ENCODE results near the gene ZCCHC14.
A peak's percentile ranks its signal among the peaks of the same experiment; 100 is the strongest.
"Not testable (repeated sequence)": the region's sequence is repeated elsewhere in the genome, so short reads cannot be mapped to it uniquely, and the experiment has no call there.

The ZCCHC14 gene

GRCh38 chr16:87409153-87409552 is 83.7 kb downstream of the ZCCHC14 start:
- DNase-seq (ENCODE audit: low spot score) = no peak

GRCh38 chr16:87407511-87408112 is 85.2 kb downstream of the ZCCHC14 start:
- DNase-seq (ENCODE audit: low spot score) = no peak

DNA sequence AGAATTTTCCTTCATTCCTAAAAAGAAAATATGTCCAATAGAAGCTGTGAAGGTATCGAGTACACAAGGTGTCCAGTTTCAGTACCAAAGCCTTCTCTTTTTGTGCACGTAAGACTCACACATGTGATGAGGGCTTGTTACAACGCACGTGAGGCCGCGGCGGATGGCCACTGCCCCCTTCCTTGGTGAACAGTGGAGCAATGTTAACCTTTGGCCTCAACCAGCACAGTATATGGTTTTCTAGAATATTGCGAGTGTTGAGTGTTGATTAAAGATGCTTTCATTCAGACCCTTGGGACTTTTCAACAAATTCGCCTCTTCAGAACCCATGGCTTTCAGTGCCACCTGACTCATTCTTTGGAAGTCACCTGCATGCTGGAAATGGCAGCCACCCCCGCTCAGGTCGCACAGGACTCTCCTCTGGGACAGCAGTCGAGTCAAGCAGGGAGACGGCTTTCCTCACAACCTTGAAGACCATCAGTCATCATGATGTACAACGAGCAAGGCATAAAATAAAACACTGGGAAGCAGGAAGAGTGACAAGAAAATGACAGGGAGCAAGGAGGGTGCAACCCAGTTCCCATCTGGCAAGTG is 86.2 kb downstream of the ZCCHC14 start:
- no peak for DNase-seq (ENCODE audit: low spot score)

- DNase-seq (ENCODE audit: low spot score) = no peak
These were observed 87.8 kb downstream of the ZCCHC14 start for GRCh38 chr16:87404764-87405625.

- no peak for DNase-seq (ENCODE audit: low spot score)
These were observed 97.5 kb downstream of the ZCCHC14 start for GRCh38 chr16:87395181-87395842.

- no peak for DNase-seq (ENCODE audit: low spot score)
These were observed 99.2 kb downstream of the ZCCHC14 start for GRCh38 chr16:87393680-87394055.

- peak; percentile 57 for DNase-seq (ENCODE audit: low spot score)
These were observed 99.8 kb downstream of the ZCCHC14 start for GRCh38 chr16:87392821-87393679.

- DNase-seq (ENCODE audit: low spot score) = peak; percentile 96
These were observed 100.6 kb downstream of the ZCCHC14 start, which contains the start of gene MAP1LC3B for GRCh38 chr16:87391950-87392820. TSS of gene MAP1LC3B (plus strand) at chr16:87392336. CDS start at chr16:87392428, 92 bp downstream.

DNA sequence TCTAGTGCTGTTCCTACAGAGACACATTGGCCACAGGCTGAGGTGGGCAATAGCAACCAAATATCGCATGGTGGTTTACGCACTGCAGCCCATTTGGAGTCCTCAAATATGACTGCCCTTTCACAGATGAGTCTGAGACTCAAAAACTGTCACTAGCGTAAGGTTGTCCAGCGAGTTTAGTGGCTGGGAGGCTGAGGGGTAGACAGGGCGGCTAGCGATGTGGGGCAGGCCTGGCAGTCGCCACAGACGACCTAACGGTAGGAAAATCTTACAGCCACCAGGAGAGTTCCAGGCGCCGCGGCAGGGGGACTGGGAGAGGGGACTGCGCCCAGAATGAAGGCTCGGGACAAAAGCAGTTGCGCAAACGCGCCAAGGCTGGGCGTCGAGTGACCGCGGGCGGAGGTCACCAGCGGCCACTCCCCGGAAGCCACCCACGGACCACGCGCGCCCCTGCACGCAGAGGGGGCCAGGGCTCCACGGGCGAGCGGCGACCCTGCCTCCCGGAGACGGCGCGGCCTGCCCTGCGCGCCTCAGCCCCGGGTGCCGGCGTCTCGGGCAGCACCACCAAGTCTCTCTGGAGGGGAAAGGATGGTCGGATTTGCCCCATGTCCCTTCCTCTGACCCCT is 101.4 kb downstream of the ZCCHC14 start:
- no peak for DNase-seq (ENCODE audit: low spot score)

DNA sequence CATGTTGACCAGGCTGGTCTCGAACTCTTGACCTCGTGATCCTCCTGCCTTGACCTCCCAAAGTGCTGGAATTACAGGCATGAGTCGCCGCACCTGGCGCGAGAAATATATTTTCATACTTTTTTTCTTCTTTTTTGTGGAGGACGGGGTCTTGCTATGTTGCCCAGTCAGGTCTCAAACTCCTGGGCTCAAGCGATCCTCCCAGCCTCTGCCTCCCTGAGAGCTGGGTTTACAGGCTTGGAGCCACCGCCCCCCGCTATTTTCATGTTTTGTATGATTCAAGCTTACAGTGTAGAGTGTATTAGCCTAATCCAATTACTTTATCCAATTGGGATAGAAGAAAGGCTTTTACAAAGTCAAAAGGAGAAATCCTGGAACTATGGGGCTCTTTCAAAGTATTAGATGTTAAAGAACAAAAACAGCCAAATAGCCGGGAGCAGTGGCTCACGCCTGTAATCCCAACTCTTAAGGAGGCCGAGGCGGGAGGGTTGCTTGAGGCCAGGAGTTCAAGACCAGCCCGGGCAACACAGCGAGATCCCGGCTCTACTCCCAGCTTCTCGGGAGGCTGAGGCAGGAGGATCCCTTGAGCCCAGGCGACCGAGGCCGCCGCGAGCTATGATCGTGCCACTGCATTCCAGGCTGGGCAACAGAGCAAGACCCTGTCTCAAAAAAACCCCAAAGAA is 102.0 kb downstream of the ZCCHC14 start:
- no peak for DNase-seq (ENCODE audit: low spot score)

DNA sequence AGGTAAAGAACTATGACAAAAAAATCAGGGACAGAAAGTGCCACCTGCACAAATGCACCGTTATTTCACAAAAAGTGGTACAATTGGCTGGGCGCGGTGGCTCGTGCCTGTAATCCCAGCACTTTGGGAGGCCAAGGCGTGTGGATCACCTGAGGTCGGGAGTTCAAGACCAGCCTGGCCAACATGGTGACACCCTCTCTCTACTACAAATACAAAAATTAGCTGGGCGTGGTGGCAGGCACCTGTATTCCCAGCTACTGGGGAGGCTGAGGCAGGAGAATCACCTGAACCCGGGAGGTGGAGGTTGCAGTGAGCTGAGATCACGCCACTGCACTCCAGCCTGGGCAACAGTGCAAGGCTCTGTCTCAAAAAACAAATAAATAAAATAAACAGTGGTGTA is 102.9 kb downstream of the ZCCHC14 start:
- not testable (repeated sequence) for DNase-seq (ENCODE audit: low spot score)

DNA sequence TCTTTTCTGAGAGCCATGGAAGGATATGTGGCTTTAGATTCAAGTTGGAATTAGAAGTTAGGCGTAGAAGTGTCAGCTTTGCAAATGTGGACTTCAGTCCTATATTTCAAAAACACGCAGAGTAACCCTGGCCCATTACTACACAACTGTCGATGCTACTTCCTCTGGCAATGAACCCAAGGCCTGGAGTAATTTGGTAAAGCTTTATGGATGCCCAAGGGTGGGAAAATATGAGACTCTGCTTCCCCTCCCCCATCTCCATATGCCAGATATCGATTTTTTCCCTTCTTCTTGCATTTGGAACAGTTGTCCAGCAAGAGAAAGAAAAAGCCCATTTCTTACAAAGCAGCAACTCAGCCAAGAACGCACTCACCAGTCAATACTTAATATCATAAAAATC is 103.6 kb downstream of the ZCCHC14 start:
- DNase-seq (ENCODE audit: low spot score) = no peak

DNA sequence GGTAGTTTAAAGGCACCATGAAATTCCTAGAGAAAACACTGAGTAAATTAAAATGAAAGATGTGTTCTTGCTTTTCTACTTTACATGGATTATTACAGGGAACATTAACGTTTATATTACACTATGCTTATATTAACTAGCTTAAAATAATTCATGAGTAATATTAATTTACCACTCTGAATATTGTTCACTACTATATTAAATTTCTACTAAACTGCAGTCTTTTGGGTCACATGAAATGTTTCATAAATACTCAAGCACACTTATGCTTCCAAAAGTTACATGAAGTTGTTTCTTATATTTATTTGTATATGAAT is 104.0 kb downstream of the ZCCHC14 start:
- no peak for DNase-seq (ENCODE audit: low spot score)

GRCh38 chr16:87387942-87388817 is 104.6 kb downstream of the ZCCHC14 start:
- peak; percentile 100 for DNase-seq (ENCODE audit: low spot score)

GRCh38 chr16:87384875-87385167 is 108.0 kb downstream of the ZCCHC14 start:
- DNase-seq (ENCODE audit: low spot score) = not testable (repeated sequence)

DNA sequence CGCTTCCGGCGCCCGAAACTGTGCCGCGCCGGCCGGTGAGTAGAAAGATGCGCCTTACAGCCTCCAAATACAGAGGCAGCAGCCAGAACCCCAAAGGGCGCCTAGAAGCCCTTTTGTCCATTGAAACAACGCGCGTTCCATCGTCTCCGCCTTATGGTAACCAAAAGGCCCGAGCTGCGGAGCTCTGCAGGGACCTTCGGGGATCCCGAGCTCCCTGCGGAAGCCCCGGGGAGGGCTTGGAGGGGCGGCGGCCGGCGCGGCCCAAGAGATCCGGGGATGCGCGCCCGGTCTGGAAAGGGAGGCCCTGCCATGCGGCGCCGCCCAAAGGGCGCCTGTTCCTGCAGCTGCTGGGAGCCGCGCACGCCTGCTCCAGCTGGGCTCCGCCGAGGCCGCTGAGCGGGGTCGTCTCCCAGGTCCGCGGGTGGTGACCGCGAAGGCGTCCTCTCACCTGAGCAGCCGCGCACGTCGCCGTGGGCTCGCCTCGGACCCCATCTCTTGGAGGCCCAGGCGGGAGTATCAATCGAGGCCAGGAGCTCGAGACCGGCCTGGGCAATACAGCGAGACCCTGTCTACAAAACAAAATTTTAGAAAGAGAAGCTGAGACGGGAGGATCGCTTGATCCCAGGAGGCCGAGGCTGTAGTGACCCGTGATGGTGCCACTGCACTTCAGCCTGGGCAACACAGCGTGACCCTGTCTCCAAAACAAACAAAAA is 108.5 kb downstream of the ZCCHC14 start:
- DNase-seq (ENCODE audit: low spot score) = no peak

DNA sequence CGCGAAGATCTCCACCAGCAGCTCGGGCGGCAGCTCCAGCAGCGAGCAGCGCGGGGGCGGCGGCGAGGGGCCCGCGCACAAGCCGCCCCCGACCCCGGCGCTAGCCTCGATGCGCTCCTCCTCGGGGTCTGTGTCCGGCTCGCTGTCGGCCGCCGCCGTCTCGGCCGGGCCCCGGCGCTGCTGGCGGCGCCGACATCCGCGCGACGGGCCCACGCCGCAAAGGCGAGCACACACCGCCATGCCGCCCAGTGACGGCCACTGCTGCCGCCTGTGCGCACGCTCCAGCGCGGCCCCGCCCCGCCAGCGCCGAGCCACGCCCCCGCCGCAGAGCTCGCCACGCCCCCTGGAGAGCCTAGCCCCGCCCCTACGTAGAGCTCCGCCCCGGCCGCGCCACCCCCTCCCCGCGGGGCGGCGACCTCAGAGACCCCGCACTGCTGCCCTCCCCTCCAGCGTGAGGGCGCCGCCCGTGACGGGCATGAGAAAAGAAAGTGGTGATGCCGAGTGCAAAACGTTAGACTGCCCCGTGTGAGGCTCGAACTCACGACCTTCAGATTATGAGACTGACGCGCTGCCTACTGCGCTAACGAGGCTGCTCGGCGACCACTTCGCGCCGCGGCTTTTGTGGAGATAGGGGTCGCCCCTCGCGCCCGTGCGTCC is 109.2 kb downstream of the ZCCHC14 start, which contains the start of gene FBXO31:
Gene FBXO31, minus strand, starts transcription at position 272 of the 657 bp plus-strand sequence. Its CDS starts 32 bp downstream, at position 240.
- peak; percentile 89 for DNase-seq (ENCODE audit: low spot score)
